NCI-H2196 (cell line): ENCODE results near the gene LMTK3.
A peak's percentile ranks its signal among the peaks of the same experiment; 100 is the strongest.

Experiments used
- DNase-seq: peaks from one replicate; lab custom pipeline; 2025; ENCODE audit not compliant: unreplicated experiment; lab: John Stamatoyannopoulos, UW

Gene LMTK3

GRCh38 chr19:48511800-48512503 is at the start of gene LMTK3:
Gene LMTK3, minus strand, starts transcription at chr19:48511835. Its CDS starts 259 bp downstream, at chr19:48511576.
- peak; percentile 86 for DNase-seq

GRCh38 chr19:48561412-48561811 is 49.8 kb upstream of the LMTK3 start:
- DNase-seq, result no peak

- no peak for DNase-seq
Measured at GRCh38 chr19:48560095-48560530, 48.5 kb upstream of the LMTK3 start.

- no peak for DNase-seq
Measured at GRCh38 chr19:48558018-48558684, 46.5 kb upstream of the LMTK3 start.

GRCh38 chr19:48556825-48557224 is 45.2 kb upstream of the LMTK3 start:
- DNase-seq, result no peak

GRCh38 chr19:48556163-48556562 is 44.5 kb upstream of the LMTK3 start:
- no peak for DNase-seq

GRCh38 chr19:48554385-48555091 is 42.9 kb upstream of the LMTK3 start:
- no peak for DNase-seq

- peak; percentile 45 for DNase-seq
Measured at GRCh38 chr19:48553676-48554384, 42.2 kb upstream of the LMTK3 start.

GRCh38 chr19:48552406-48553322 is 41.0 kb upstream of the LMTK3 start:
- no peak for DNase-seq

GRCh38 chr19:48551437-48552302 is 40.0 kb upstream of the LMTK3 start, which contains the start of gene SULT2B1:
Gene SULT2B1, plus strand, starts transcription at chr19:48552172. Its CDS starts 81 bp downstream, at chr19:48552253.
- peak; percentile 89 for DNase-seq

GRCh38 chr19:48549380-48549779 is 37.7 kb upstream of the LMTK3 start:
- DNase-seq, result no peak

GRCh38 chr19:48548253-48548911 is 36.7 kb upstream of the LMTK3 start:
- DNase-seq, result no peak

- no peak for DNase-seq
Measured at GRCh38 chr19:48547722-48548121, 36.1 kb upstream of the LMTK3 start.

GRCh38 chr19:48544856-48545750 is 33.5 kb upstream of the LMTK3 start:
- no peak for DNase-seq

- peak; percentile 72 for DNase-seq
Measured at GRCh38 chr19:48543121-48543710, 31.6 kb upstream of the LMTK3 start.

GRCh38 chr19:48541813-48542212 is 30.2 kb upstream of the LMTK3 start:
- no peak for DNase-seq

- no peak for DNase-seq
Measured at GRCh38 chr19:48540110-48540509, 28.5 kb upstream of the LMTK3 start.
